Trophoblast cell (in vitro differentiated cells and primary cell): ENCODE measurements around the gene CLSTN3.

Experiments
- DNase-seq, 2 donors: peaks; one replicate each; pipeline ENCODE4 v3.0.0-alpha.2; 2016
- H2AFZ ChIP-seq: 2 replicates; pipeline ENCODE4 v1.6.1; 2013; ENCODE audit warnings: low read length, moderate library complexity, mild to moderate bottlenecking; ENCODE audit not compliant: insufficient read depth, poor library complexity
- H2AK5ac ChIP-seq: 2 replicates; pipeline ENCODE4 v1.6.1; 2013; ENCODE audit warnings: mild to moderate bottlenecking, low read length
- H2BK120ac ChIP-seq: 2 replicates; pipeline ENCODE4 v1.6.1; 2013; ENCODE audit warnings: low read length, mild to moderate bottlenecking, moderate library complexity; ENCODE audit not compliant: insufficient read depth, poor library complexity
- H2BK12ac ChIP-seq: 2 replicates; pipeline ENCODE4 v1.6.1; 2013; ENCODE audit warnings: mild to moderate bottlenecking, low read length, moderate library complexity
- H2BK5ac ChIP-seq: 2 replicates; pipeline ENCODE4 v1.6.1; 2013; ENCODE audit warnings: low read length, low read depth, moderate library complexity, mild to moderate bottlenecking; ENCODE audit not compliant: poor library complexity
- H3K14ac ChIP-seq: 2 replicates; pipeline ENCODE4 v1.6.1; 2013; ENCODE audit warnings: mild to moderate bottlenecking, low read length
- H3K18ac ChIP-seq: 2 replicates; pipeline ENCODE4 v1.6.1; 2013; ENCODE audit warnings: mild to moderate bottlenecking, low read length
- H3K23ac ChIP-seq: 2 replicates; pipeline ENCODE4 v1.6.1; 2013; ENCODE audit warnings: low read length
- H3K27ac ChIP-seq: 2 replicates; pipeline ENCODE4 v1.5.1; 2013; ENCODE audit warnings: low read depth, mild to moderate bottlenecking, inconsistent platforms, low read length, moderate library complexity
- H3K27me3 ChIP-seq: 2 replicates; pipeline ENCODE4 v1.6.1; 2013; ENCODE audit warnings: inconsistent platforms, mild to moderate bottlenecking, low read length, moderate library complexity; ENCODE audit not compliant: insufficient read depth
- H3K36me3 ChIP-seq, 2 experiments: 1 replicate in 1 of 2; 2 replicates in 1 of 2; pipeline ENCODE4 v1.6.1; 2013; ENCODE audit warnings: low read length in 2 of 2, mild to moderate bottlenecking in 2 of 2, moderate library complexity in 1 of 2; ENCODE audit not compliant: insufficient read depth in 2 of 2, control insufficient read depth in 1 of 2
- H3K4ac ChIP-seq: 2 replicates; pipeline ENCODE4 v1.6.1; 2013; ENCODE audit warnings: low read depth, mild to moderate bottlenecking, low read length, moderate library complexity
- H3K4me1 ChIP-seq, 2 experiments: 1 replicate in 1 of 2; 2 replicates in 1 of 2; pipeline ENCODE4 v1.6.1; 2013; ENCODE audit warnings: low read length in 2 of 2, mild to moderate bottlenecking in 2 of 2, moderate library complexity in 1 of 2; ENCODE audit not compliant: insufficient read depth in 2 of 2, control insufficient read depth in 1 of 2
- H3K4me2 ChIP-seq: 2 replicates; pipeline ENCODE4 v1.6.1; 2013; ENCODE audit warnings: inconsistent platforms, mild to moderate bottlenecking, low read length, moderate library complexity
- H3K4me3 ChIP-seq: 2 replicates; pipeline ENCODE4 v1.5.1; 2013; ENCODE audit warnings: mild to moderate bottlenecking, low read depth, low read length, inconsistent platforms
- H3K79me1 ChIP-seq: one replicate; pipeline ENCODE4 v1.6.1; 2013; ENCODE audit warnings: low read length
- H3K79me2 ChIP-seq: 2 replicates; pipeline ENCODE4 v1.6.1; 2013; ENCODE audit warnings: low read length, mild to moderate bottlenecking; ENCODE audit not compliant: control insufficient read depth, insufficient read depth, poor library complexity
- H3K9ac ChIP-seq: 2 replicates; pipeline ENCODE4 v1.6.1; 2013; ENCODE audit warnings: mild to moderate bottlenecking, low read length
- H3K9me3 ChIP-seq: 2 replicates; pipeline ENCODE4 v1.6.1; 2013; ENCODE audit warnings: low read depth, mild to moderate bottlenecking, control low read depth, inconsistent platforms, low read length; ENCODE audit not compliant: insufficient read depth
- H4K12ac ChIP-seq: 2 replicates; pipeline ENCODE4 v1.6.1; 2013; ENCODE audit warnings: low read depth, mild to moderate bottlenecking, low read length, moderate library complexity
- H4K8ac ChIP-seq: 2 replicates; pipeline ENCODE4 v1.6.1; 2013; ENCODE audit warnings: low read depth, mild to moderate bottlenecking, low read length, moderate library complexity
- H4K91ac ChIP-seq: one replicate; pipeline ENCODE4 v1.6.1; 2013; ENCODE audit warnings: low read depth, mild to moderate bottlenecking, low read length, moderate library complexity
- WGBS: extraction: QIAGEN DNeasy Blood & Tissue Kit; methylation state at CpG from one replicate; pipeline ENCODE4 v1.1.7; 2013; ENCODE audit warnings: missing lambda C conversion rate; ENCODE audit not compliant: insufficient read length, insufficient coverage; ENCODE audit errors: extremely low coverage; 5-methylcytosine and 5-hydroxymethylcytosine counted together

Gene CLSTN3

GRCh38 chr12:7122811-7123769, 7.1 kb upstream of the CLSTN3 start:
- no peak overlapping the region for H2BK12ac ChIP-seq
- H3K9me3 ChIP-seq = peaks cover 6% of the 10 kb centered on the region
- H3K4ac ChIP-seq = no peak overlapping the region
- no peak overlapping the region for H3K4me3 ChIP-seq
- no peak overlapping the region for H4K8ac ChIP-seq
- H4K12ac ChIP-seq = no peak overlapping the region
- no peak overlapping the region for H2BK5ac ChIP-seq
- H3K79me1 ChIP-seq = no peaks in the 10 kb centered on the region
- no peak for DNase-seq
- H2BK120ac ChIP-seq = no peak overlapping the region
- H2AK5ac ChIP-seq = no peak overlapping the region
- H3K4me1 ChIP-seq = no peaks in the 10 kb centered on the region
- H3K79me2 ChIP-seq = no peaks in the 10 kb centered on the region
- no peak overlapping the region for H4K91ac ChIP-seq
- no peak overlapping the region for H3K23ac ChIP-seq
- no peak overlapping the region for H3K9ac ChIP-seq
- WGBS = no CpG with 5 or more reads among the region's 7 CpGs
- H2AFZ ChIP-seq = no peak overlapping the region
- no peaks in the 10 kb centered on the region for H3K27me3 ChIP-seq
- H3K18ac ChIP-seq = no peak overlapping the region
- no peaks in the 10 kb centered on the region for H3K36me3 ChIP-seq
- no peak overlapping the region for H3K4me2 ChIP-seq
- no peak overlapping the region for H3K27ac ChIP-seq
- no peak overlapping the region for H3K14ac ChIP-seq

- H3K14ac ChIP-seq = no peak overlapping the region
- H4K8ac ChIP-seq = no peak overlapping the region
- no peak overlapping the region for H3K4me2 ChIP-seq
- H3K27ac ChIP-seq = no peak overlapping the region
- H3K4me3 ChIP-seq = no peak overlapping the region
- no peak overlapping the region for H3K23ac ChIP-seq
- peaks cover 6% of the 10 kb centered on the region for H3K9me3 ChIP-seq
- no peak overlapping the region for H2BK5ac ChIP-seq
- no peak for DNase-seq
- H3K79me2 ChIP-seq = no peaks in the 10 kb centered on the region
- H4K12ac ChIP-seq = no peak overlapping the region
- H3K79me1 ChIP-seq = no peaks in the 10 kb centered on the region
- no peak overlapping the region for H3K4ac ChIP-seq
- H2AK5ac ChIP-seq = no peak overlapping the region
- H2BK120ac ChIP-seq = no peak overlapping the region
- no peaks in the 10 kb centered on the region for H3K27me3 ChIP-seq
- H3K36me3 ChIP-seq = no peaks in the 10 kb centered on the region
- H3K18ac ChIP-seq = no peak overlapping the region
- no peak overlapping the region for H2BK12ac ChIP-seq
- H2AFZ ChIP-seq = no peak overlapping the region
- H4K91ac ChIP-seq = no peak overlapping the region
- no CpG with 5 or more reads among the region's 11 CpGs for WGBS
- H3K4me1 ChIP-seq = peaks cover 2% of the 10 kb centered on the region in 2 experiments
- no peak overlapping the region for H3K9ac ChIP-seq
These were observed 6.2 kb upstream of the CLSTN3 start for GRCh38 chr12:7123806-7124522.

- Histone ChIP-seq H2BK12ac (no peak overlapping the region), H3K18ac (no peak overlapping the region), H2AFZ (no peak overlapping the region), H4K8ac (no peak overlapping the region), H3K23ac (no peak overlapping the region), H2BK120ac (no peak overlapping the region), H4K91ac (no peak overlapping the region), H3K79me2 (peaks cover 2% of the 10 kb centered on the region), H4K12ac (no peak overlapping the region), H3K9me3 (peaks cover 4% of the 10 kb centered on the region), H3K36me3 (no peaks in the 10 kb centered on the region), H3K9ac (no peak overlapping the region), H3K4ac (no peak overlapping the region), H3K27me3 (no peaks in the 10 kb centered on the region), H3K14ac (no peak overlapping the region), H3K79me1 (no peaks in the 10 kb centered on the region), H3K4me2 (no peak overlapping the region), H3K4me1 (peaks cover 9 to 11% of the 10 kb centered on the region in 2 experiments), H3K27ac (no peak overlapping the region), H3K4me3 (no peak overlapping the region), H2BK5ac (no peak overlapping the region), H2AK5ac (no peak overlapping the region)
- WGBS = 100% methylated on average over 1 of the region's 4 CpGs
- DNase-seq = no peak
These were observed 4.4 kb upstream of the CLSTN3 start for GRCh38 chr12:7125632-7126227.

GRCh38 chr12:7127916-7128626, 2.1 kb upstream of the CLSTN3 start:
- H3K4me3 ChIP-seq = no peak overlapping the region
- H4K91ac ChIP-seq = no peak overlapping the region
- DNase-seq = no peak
- H2BK120ac ChIP-seq = no peak overlapping the region
- no peak overlapping the region for H4K8ac ChIP-seq
- H3K18ac ChIP-seq = no peak overlapping the region
- H2AK5ac ChIP-seq = no peak overlapping the region
- no CpG with 5 or more reads among the region's 17 CpGs for WGBS
- H3K23ac ChIP-seq = no peak overlapping the region
- H3K36me3 ChIP-seq = no peaks in the 10 kb centered on the region
- H3K9me3 ChIP-seq = peaks cover 2% of the 10 kb centered on the region
- no peak overlapping the region for H2BK12ac ChIP-seq
- H3K9ac ChIP-seq = no peak overlapping the region
- no peak overlapping the region for H2BK5ac ChIP-seq
- no peak overlapping the region for H2AFZ ChIP-seq
- no peak overlapping the region for H3K14ac ChIP-seq
- H4K12ac ChIP-seq = no peak overlapping the region
- no peak overlapping the region for H3K4ac ChIP-seq
- no peak overlapping the region for H3K4me2 ChIP-seq
- H3K27ac ChIP-seq = no peak overlapping the region
- no peaks in the 10 kb centered on the region for H3K27me3 ChIP-seq
- peaks cover 2% of the 10 kb centered on the region for H3K79me2 ChIP-seq
- peaks cover 14 to 19% of the 10 kb centered on the region in 2 experiments for H3K4me1 ChIP-seq
- no peaks in the 10 kb centered on the region for H3K79me1 ChIP-seq
